HuH-7.5 (cell line): ENCODE data around the gene ELN.
A peak's percentile ranks its signal among the peaks of the same experiment; 100 is the strongest.
"Not testable (repeated sequence)": the region's sequence is repeated elsewhere in the genome, so short reads cannot be mapped to it uniquely, and the experiment has no call there.

ENCODE experiments used
- DNase-seq: peaks from one replicate; pipeline ENCODE4 v3.0.0; 2011; ENCODE audit warnings: low spot score

The ELN gene

DNA sequence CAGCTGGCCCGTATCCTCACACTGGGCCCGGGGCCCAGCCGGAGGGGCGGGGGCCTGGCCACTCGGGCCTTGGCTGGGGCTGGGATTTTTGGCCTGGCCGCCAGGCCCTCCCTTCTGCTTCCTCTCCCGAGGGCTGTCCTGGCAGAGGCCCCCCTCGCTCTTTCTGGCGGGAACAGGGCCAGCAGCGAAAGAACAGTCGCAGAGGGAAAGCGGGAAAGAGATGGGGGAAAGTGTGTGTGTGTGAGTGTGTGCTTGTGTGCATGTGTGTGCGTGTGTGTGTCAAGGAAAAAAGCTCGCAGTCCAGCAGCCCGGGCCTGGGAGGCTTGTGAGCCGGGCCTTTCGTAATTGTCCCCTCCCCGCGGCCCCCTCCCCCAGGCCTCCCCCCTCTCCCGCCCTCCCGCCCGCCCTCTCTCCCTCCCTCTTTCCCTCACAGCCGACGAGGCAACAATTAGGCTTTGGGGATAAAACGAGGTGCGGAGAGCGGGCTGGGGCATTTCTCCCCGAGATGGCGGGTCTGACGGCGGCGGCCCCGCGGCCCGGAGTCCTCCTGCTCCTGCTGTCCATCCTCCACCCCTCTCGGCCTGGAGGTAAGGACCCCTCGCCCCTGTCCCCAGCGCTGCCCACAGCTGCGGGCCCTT, at the start of gene ELN:
ELN (plus strand) TSS at position 491 of the 638 bp plus-strand sequence; CDS start at position 506, 15 bp downstream.
- DNase-seq: no peak

DNA sequence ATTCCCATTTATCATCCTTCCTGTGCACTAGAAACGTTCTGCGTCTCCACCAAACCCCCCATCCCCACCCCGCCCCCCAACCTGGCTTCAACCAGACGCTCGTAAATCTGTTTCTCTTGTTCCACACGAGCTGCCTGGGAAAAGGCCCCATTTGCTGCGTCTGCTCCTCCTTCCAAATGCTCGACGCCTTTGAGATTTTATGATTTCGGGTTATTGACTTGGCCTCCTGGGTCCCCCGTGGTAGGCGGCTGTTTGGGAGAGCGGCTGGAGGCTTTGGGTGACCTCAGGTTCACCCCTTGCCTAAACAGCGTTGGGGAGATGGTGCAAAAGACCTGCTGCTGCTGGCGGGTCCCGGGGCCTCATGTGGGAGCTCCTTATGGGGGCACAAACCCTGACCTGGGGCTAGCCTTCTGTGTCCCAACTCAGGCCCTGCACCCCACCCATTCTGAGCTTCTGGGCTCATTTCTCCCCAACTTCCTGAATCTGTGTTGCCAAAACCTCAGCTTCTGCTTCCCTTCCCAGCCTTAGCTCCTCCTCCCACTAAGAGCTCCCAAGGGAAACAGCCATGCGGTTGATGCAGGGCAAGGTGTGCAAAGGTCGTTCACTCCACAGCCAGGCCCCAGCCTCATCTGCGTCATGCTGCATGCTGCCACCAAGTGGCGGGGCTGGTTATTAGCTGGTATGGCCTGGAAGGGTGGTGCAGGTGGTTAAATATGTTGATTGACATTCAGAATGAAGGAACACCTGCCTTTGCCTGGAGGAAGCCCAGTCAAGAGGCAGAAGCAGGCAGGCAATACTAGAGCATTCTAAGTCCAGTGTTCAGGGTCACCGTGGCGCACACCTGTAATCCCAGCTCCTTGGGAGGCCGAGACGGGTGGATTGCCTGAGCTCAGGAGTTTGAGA, 49.1 kb upstream of the ELN start:
- DNase-seq: peak; percentile 97

DNA sequence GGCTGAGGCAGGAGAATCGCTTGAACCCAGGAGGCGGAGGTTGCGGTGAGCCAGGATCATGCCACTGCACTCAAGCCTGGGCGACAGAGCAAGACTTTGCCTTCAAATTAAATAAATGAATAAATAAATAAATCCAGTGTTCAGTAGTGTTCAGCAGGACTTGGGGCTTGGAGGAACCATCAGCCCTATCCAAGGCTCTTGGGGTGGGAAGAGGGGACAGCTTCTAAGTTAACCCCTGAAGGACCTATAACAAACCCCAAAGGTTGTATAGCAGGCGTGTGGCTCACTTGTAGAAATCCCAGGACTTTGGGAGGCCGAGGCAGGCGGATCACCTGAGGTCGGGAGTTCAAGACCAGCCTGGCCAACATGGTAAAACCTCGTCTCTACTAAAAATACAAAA, 48.3 kb upstream of the ELN start:
- DNase-seq: not testable (repeated sequence)

DNA sequence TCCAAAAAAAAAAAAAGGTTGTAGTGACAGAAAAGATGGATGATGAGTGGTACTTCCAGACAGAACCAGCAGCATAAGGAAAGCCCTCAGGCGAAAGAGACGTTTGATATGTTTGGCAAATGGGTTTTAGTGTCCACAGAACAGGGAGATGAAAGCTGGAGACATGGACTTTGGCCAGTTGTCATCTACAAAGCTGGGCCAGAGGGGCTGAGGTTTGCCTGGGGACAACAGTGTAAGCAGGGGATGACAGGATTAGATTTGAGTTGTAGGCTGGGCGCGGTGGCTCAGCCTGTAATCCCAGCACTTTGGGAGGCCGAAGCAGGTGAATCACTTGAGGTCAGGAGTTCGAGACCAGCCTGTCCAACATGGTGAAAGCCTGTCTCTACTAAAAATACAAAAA, 47.8 kb upstream of the ELN start:
- DNase-seq: no peak

DNA sequence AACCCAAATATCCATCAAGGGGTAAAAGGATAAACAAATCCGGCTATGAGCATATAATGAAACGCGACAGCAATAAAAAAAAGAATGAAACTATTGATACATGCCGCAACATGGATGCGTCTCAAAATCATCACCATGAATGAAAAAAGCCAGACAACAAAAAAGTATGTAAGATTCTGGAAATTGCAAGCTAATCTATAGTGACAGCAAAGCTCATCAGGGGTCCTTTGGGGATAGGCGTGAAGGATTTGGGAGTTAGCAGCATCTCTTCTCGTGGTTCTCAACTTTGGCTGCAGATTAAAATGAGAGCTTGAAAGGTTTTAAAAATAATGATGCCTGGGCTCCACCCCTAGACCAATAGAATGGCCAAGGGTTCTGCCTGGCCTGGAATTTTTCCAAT, 46.0 kb upstream of the ELN start:
- no peak for DNase-seq

DNA sequence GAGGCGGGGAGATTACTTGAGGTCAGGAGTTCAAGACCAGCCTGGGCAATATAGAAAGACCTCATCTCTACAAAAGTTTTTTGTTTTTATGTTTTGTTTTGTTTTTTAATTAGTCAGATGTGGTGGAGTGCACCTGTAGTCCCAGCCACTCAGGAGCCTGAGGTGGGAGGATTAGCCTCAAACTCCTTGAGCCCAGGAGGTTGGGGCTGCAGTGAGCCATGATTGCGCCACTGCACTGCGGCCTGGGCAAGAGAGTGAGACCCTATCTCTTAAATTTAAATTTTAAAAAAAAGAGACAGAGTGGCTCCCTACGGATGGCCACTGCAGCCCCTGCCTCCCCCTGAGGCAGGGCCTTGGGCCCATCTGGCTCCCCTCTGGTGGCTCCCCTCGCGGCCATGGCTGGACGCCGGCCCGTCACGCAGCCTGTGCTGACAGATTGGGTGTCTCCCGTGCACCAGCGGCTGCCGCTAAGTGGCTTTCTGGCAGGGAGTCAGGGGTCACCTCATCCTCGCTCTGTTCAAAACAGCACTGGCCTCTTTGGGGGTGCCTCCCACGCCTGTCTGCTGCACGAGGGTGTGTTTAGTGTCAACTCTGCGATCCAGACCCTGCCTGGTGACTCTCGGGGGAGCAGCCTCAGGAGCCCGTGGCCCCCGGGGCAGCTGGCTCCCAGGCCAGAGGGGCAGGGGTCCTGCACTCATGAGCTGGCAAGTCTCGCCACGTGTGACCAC, 44.4 kb upstream of the ELN start:
- DNase-seq: no peak

DNA sequence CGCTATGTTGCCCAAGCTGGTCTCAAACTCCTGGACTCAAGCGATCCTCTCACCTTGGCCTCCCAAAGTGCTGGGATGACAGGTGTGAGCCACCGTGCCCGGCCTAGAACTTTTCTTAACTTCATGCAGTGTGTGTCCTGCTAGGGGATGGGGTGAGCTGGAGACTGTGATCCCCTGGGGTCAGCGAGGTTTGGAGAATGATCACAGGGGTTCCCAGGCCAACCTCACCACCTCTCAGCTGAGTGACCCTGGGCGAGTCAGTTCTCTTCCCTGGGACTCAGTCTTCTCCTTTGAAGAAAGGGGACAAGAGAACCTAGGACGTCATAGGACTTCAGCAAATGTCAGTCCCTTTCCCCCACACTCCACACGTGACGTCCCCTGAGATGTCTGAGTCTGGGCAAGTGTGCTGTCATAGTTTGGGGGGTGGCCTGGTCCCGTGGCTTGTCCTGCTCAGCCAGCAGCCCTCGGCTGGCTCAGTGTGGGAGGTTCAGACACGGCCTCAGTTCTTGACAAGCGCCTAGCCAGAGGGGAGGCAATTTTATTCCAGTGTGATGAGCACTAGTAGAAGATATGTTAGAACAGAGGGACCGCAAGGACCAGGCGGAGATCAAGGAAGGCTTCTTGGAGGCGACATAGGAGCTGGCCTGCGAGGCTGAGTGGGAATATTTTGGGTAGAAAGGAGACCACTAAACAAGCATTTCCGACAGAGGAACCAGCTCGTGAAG, 43.3 kb upstream of the ELN start:
- DNase-seq: no peak

DNA sequence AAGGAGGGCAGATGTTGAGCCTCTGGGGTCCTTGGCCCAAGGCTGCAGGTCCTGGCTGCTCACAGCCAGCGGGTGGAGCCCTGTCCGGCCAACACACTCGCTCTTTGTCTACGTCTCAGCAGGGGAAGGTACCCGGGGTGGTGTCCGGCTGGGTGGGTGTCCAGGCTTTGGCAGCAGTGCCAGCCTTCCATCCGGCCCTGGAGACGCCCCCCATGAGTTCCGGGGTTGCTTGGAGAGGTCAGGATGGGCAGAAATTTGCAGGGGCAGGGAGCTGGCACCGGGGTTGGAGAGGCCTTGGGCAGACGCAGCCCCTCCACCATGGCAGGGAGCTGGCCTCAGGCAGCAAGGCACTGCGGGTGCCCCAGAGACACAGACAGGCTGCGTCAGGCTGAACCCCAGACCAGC, 42.2 kb upstream of the ELN start:
- DNase-seq: no peak

DNA sequence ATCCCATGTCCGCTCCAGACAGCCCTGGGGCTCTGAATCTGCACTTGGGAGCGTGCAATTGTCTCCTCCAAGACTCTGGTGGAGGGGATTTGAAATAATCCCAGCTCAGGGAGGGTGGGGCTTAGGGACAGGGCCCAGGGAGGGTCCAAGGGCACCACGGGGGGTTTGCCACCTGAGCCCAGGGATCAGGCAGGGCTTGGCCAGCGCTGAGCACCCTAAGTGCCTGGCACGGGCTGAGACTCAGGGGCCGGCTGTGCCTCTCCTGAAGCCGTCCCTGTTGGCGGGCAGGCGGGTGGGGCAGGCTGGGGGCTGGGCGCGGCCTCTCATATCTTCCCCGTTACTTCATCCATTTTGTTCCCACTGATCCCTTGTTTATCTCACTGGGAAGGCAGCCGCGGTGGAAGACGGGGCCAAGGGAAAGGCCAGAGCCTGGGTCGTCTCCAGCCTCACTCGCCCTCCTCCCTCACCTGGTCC, 41.8 kb upstream of the ELN start:
- no peak for DNase-seq

DNA sequence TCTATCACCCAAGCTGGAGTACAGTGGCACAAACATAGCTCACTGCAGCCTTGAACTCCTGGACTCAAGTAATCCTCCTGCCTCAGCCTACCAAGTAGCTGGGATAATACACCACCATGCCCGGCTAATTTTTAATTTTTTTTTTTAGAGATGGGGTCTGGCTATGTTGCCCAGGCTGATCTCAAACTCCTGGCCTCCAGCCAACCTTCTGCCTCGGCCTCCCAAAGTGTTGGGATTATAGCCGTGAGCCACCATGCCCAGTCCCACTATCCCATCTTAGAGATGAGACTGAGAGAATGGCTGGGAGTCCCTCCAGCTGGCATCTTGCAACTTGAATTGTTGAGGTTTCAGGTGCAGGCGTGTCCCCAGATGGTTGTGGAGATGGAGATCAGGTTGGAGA, 40.7 kb upstream of the ELN start:
- DNase-seq: no peak

DNA sequence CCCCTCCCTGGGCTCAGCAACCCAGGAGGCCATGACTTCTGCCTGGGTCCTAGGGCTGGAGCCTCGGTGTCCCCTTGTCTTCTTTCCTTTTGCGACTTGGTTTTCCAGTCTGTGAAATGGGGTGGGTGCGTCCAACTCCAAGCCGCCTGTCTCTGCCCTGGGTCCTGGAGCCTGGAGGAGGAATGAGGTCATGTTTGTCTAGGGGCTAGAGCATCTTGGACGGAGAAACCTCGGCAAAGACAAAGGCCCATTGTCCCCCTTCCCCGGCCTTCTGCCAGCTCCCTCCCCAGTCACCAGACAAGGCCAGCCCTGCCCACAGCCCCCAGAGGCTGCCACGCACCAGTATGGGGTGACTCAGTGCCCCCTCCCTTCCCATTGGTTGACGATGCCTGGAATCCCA, 39.8 kb upstream of the ELN start:
- no peak for DNase-seq

DNA sequence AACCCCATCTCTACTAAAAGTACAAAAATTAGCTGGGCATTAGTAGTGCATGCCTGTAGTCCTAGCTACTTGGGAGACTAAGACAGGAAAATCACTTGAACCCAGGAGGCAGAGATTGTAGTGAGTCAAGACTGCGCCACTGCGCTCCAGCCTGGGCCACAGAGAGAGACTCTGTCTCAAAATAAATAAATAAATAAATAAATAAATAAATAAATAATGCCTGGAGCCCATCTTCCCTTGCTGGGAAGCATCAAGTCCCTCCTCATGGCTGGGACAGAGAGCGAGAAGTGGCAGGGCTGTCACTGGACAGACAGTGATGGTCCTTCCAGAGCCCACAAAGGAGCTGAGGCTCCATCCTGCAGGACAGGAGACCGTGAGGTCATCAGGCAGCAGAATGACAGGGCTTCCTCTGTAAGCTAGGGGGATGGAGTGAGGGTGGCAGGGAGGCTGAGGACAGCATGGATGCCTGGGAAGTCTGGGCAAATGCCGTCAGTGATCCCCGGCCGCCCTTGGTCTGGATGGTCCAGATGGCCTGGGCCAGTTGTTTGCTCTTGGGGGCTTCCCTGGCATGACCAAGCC, 36.4 kb upstream of the ELN start:
- no peak for DNase-seq

DNA sequence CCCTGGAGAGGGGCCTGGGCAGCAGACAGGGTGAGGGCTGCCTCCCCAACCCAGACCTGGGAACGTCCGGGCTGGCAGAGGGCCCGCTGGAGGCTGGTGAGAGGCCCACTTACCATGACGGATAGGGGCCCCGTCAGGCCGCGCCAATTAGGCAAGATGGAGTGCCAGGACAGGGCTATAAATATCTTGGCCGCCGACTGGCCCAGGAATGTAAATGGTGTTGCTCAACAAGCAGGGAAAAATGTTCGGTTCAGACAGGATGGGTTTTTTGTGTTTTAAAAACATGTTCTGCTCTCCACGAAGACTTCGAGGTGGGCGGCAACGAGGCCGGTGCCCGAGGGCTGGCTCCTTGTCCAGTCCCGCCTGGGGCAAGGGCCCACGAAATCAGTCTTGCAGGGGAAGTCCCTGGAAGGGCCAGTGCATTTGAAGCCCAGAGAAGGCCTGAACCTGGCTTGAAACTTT, 35.8 kb upstream of the ELN start:
- no peak for DNase-seq

DNA sequence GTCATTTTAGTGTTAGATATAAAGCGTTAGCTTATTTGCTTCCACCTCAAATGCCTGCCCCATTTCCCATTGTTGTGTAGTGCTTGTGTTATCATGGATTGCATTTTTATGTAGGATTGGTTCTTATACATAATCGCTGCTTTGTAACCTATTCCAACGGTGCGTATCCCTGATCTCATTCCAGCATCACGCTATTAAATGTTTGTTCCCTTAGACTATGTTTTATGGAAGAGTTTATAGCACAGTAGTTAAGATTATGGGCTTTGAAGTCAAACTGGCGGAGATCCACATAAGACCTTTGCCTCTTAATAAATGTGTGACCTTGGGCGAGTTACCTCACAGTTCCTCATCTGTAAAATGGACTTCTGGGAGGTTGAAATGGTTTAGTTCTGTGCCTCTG, 34.0 kb upstream of the ELN start:
- no peak for DNase-seq

DNA sequence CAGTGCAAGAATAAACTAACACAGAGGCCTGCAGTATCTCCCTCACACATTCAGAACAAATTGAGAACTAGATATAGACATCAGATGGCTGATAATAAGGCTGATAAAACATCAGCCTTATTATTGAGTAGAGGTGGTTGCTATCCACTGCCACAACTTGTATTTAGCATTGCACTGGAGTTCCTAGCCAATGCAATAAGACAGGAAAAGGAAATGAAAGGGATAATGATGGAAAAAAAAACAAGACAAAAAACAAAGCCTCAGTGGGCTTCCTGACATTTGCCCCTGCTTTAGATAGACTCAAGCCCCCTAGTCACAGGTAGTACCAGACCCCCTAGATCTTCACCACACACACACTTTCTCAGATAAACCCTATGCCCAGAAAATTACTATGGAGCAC, 33.2 kb upstream of the ELN start:
- no peak for DNase-seq

DNA sequence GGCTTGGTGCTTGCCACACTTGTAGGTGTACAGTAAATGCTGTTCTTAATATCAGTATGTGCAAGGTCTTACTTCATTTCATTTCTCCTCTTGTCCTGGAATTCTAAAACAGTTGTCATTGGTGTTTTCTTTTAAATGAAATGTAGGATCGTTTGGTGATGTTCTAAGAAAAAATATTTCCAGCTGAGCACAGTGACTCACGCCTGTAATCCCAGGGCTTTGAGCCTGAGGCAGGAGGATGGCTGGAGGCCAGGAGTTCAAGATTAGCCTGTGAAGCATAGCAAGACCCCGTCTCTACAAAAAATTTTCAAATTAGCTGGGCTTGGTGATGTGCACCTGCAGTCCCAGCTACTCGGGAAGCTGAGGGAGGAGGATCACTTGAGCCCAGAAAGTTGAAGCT, 32.6 kb upstream of the ELN start:
- DNase-seq: no peak

DNA sequence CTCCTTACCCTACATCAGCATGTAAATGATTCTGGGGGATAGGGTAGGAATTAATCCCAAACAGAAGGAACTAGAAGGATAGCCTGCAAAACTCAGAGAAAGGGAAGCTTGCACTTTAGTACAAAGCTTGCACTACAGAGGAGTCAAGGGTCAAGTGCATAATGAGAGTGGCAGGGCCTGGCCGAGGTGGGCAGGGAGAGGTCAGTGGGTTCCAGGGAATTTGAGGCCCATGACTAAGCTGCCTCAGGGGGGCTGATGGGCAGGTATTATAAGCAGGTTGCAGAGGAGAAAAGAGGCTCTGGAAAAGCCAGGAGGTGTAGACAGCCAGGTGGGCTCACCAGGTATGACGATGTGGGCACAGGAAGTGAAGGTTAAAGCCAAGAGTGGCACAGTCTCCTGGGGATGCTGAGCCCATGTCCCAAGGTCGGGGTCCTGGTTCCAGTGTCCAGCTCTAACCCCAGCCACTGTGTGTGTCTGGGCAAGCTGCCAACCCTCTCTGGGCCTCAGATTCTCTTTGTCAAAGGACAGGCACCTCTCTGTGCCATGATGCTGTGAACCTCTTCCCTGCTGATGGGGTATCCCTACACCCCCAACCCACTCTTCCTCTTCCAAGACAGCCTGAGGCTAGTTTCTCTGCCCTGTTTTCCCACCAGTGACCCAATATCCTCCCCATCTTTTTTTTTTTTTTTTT, 32.0 kb upstream of the ELN start:
- DNase-seq: no peak

DNA sequence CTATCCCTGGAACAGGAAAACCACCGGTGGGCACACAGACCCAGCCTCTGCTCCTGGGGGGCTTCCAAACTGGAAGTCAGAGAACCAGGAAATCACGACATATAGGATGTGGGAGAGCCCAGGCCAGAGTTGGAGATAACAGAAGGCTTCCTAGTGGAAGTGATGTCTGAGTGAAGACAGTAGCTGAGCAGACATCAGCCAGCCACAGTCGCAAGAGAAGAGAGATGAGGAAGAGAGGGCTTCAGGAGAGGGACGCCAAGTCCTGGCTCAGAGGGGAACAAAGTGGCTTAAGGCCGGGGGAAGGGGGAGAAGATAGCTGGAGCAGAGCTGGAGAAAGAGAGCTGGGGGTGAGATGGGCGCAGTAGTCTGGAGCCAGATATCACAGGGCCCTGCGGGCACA, 30.9 kb upstream of the ELN start:
- no peak for DNase-seq

DNA sequence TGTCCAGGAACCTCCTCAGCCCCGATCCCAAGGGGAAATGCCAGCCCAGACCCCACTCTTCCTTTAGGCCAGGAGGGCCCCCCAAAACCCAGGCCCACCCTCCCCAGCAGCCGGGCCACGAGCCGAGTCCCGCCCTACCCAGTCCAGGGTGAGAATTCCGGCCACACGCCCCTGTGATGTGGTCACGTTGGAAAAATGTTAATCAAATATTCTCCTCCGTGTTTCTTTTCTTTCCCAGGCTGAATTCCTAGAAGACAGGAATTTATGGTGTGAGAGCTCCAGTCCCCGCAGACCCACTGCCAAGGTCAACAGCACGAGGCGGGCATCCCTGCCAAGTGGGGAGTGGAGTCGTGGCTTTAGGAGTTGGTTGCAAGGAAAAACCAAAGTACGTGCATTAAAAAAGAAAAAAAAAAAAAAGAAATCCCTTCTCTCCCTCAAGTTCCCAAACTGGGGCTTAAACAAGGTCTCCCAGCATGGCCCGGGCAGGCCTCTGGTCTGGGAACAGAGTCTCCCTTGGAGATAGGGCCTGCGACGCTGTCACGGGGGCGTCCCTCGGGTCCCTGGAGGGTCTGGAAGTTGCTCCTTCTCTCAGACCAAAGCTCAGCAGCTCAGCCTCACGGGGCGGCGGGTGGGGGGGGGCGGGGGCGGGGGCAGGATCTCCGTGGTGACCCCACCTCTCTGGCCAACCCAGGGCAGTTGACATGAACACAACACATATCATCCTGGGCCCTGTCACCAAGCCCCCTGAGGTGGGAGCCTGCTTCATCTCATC, 28.1 kb upstream of the ELN start:
- DNase-seq: no peak

DNA sequence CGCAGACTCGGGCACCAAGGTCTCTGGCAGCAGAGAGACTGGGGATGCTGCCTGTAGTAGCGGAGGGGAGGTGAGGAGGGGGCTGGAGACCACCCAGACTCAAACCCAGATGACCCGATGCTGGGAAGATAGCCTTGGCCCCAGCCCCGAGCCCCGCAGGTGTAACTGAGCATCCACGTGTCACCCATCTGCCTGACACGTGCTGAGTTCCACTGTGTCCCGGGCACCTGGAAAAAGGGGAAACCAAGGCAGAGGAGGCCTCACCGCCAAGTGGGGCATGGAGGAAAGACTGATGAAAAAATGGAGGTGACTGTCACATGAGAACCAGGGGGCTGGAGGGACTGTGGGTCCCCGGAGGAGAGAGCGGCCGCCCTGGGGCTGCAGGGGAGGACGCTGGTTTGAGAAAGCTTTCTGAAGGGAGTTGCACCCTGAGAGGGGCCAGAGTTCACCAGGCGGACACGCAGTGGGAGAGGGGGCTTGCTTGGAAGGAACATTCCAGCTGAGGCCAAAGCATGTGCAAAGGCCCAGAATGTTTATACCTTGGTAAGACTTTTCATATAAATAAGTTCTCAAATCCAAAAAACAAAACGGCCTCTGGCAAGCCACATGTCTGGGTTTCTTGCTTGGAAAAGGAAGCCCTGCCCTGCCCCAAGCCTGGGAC, 27.4 kb upstream of the ELN start:
- no peak for DNase-seq
